SH-SY5Y (cell line): ENCODE data around the gene RHOB.

Experiments used
- GATA2 ChIP-seq: IDR thresholded peaks from 2 replicates; pipeline ENCODE4 v1.6.1; 2011; ENCODE audit warnings: mild to moderate bottlenecking, low read depth, low read length
- GATA3 ChIP-seq: IDR thresholded peaks from 2 replicates; pipeline ENCODE4 v1.6.1; 2011; ENCODE audit warnings: low read depth, mild to moderate bottlenecking, low read length, moderate library complexity

- no peak for TF ChIP-seq GATA3
- TF ChIP-seq GATA2 = no peak
These were observed 22.7 kb downstream of the RHOB start for GRCh38 chr2:20469595-20469994.
